H1 (cell line): Measurements from ENCODE around the gene SGSM1. TPM values are rescaled to one million over a fixed set of nuclear protein-coding genes. Genes with fewer than 3 reads are reported as not detected.
"Not testable (repeated sequence)": the region's sequence is repeated elsewhere in the genome, so short reads cannot be mapped to it uniquely, and the experiment has no call there.

ENCODE experiments used
- CTCF ChIA-PET: fragments of 300-600 bp; sonication (Branson Sonifier 250); formaldehyde crosslinking; loops from one replicate; lab custom pipeline; 2021; ENCODE audit not compliant: partially characterized antibody; lab: Charles Lee
- POLR2A ChIA-PET: fragments of 300-600 bp; sonication (Branson Sonifier 250); formaldehyde crosslinking; loops from one replicate; lab custom pipeline; 2021; ENCODE audit warnings: inconsistent platforms; ENCODE audit not compliant: partially characterized antibody; lab: Charles Lee
- DNase-seq, 2 experiments: peaks; one replicate each; pipeline versions ENCODE4 v3.0.0 to v3.0.0-alpha.2; 2010 to 2022; ENCODE audit warnings: low spot score in 2 of 2, low read depth in 1 of 2, mixed read lengths in 1 of 2
- FAIRE-seq: peaks from 2 replicates; lab custom pipeline; 2011; peaks lifted over from hg19 to GRCh38; lab: Jason Lieb, UNC
- H2AFZ ChIP-seq: 2 replicates; pipeline ENCODE4 v1.8.1; 2012; ENCODE audit warnings: low read length, inconsistent platforms
- H2AK5ac ChIP-seq: 2 replicates; pipeline ENCODE4 v1.6.1; 2013; ENCODE audit warnings: low read depth, low read length
- H2BK120ac ChIP-seq: replicated peaks from 2 replicates; pipeline ENCODE3; 2013; ENCODE audit warnings: low read depth, low read length, inconsistent platforms
- H2BK12ac ChIP-seq: 2 replicates; pipeline ENCODE4 v1.6.1; 2013; ENCODE audit warnings: low read depth, low read length
- H2BK15ac ChIP-seq: 2 replicates; pipeline ENCODE4 v1.6.1; 2013; ENCODE audit warnings: low read length
- H2BK20ac ChIP-seq: 2 replicates; pipeline ENCODE4 v1.6.1; 2013; ENCODE audit warnings: low read length
- H2BK5ac ChIP-seq: 2 replicates; pipeline ENCODE4 v1.6.1; 2013; ENCODE audit warnings: low read depth, low read length
- H3K14ac ChIP-seq: 2 replicates; pipeline ENCODE4 v1.6.1; 2013; ENCODE audit warnings: inconsistent platforms; ENCODE audit not compliant: insufficient read length
- H3K18ac ChIP-seq: 2 replicates; pipeline ENCODE4 v1.6.1; 2013; ENCODE audit warnings: low read length; ENCODE audit errors: extremely low read depth
- H3K23ac ChIP-seq: 2 replicates; pipeline ENCODE4 v1.6.1; 2013; ENCODE audit warnings: inconsistent platforms; ENCODE audit not compliant: insufficient read length
- H3K23me2 ChIP-seq: 2 replicates; pipeline ENCODE4 v1.6.1; 2013; ENCODE audit warnings: low read depth, low read length
- H3K27ac ChIP-seq: 2 replicates; pipeline ENCODE4 v1.6.1; 2011; ENCODE audit warnings: low read depth, low read length, inconsistent platforms
- H3K27me3 ChIP-seq, 4 experiments: replicated peaks in 1 of 4; 1 replicate in 1 of 4; 2 replicates in 3 of 4; pipeline versions ENCODE4 v1.6.1 to v1.8.1; 2011 to 2013; ENCODE audit warnings: low read length in 3 of 4, mild to moderate bottlenecking in 3 of 4, inconsistent platforms in 2 of 4, mixed read lengths in 2 of 4, moderate library complexity in 1 of 4; ENCODE audit not compliant: control insufficient read depth in 3 of 4, insufficient read depth in 3 of 4; ENCODE audit errors: extremely low read depth in 1 of 4
- H3K36me3 ChIP-seq, 4 experiments: 2 replicates each; pipeline versions ENCODE4 v1.6.1 to v1.8.1; 2011 to 2013; ENCODE audit warnings: mild to moderate bottlenecking in 4 of 4, low read length in 3 of 4, moderate library complexity in 2 of 4, control low read depth in 1 of 4, inconsistent platforms in 1 of 4; ENCODE audit not compliant: insufficient read depth in 4 of 4, control insufficient read depth in 2 of 4
- H3K4ac ChIP-seq: replicated peaks from 2 replicates; pipeline ENCODE3; 2013; ENCODE audit warnings: low read length, low read depth, mixed read lengths, inconsistent platforms; ENCODE audit not compliant: insufficient read length
- H3K4me1 ChIP-seq, 4 experiments: replicated peaks in 1 of 4; 1 replicate in 1 of 4; 2 replicates in 3 of 4; pipeline versions ENCODE4 v1.6.1 to v1.8.1; 2011 to 2013; ENCODE audit warnings: low read length in 3 of 4, inconsistent platforms in 2 of 4, mixed read lengths in 1 of 4; ENCODE audit not compliant: insufficient read depth in 4 of 4, control insufficient read depth in 3 of 4
- H3K4me2 ChIP-seq, 2 experiments: 2 replicates each; pipeline versions ENCODE4 v1.6.1 to v1.8.1; 2011 to 2013; ENCODE audit warnings: low read depth in 2 of 2, low read length in 2 of 2, control low read depth in 1 of 2, inconsistent platforms in 1 of 2, mild to moderate bottlenecking in 1 of 2; ENCODE audit not compliant: insufficient read depth in 1 of 2
- H3K4me3 ChIP-seq, 4 experiments: fragments of 200-600, 300-600 bp in 1 of 4; sonication (generic), shearing (Covaris generic), sonication (Bioruptor Twin) in 1 of 4; 2 replicates each; pipeline versions ENCODE4 v1.5.1 to v1.8.1; 2011 to 2016; ENCODE audit warnings: low read length in 4 of 4, low read depth in 3 of 4, control low read depth in 2 of 4, inconsistent platforms in 2 of 4, mild to moderate bottlenecking in 2 of 4, mixed read lengths in 1 of 4, moderate library complexity in 1 of 4; ENCODE audit not compliant: insufficient read depth in 2 of 4; ENCODE audit errors: extremely low read depth in 1 of 4
- H3K56ac ChIP-seq: replicated peaks from 2 replicates; pipeline ENCODE3; 2013; ENCODE audit warnings: low read depth, mild to moderate bottlenecking, mixed read lengths, low read length, inconsistent platforms; ENCODE audit not compliant: insufficient read length
- H3K79me1 ChIP-seq: 2 replicates; pipeline ENCODE4 v1.6.1; 2013; ENCODE audit warnings: low read depth, low read length, control low read depth
- H3K79me2 ChIP-seq, 2 experiments: 2 replicates each; pipeline versions ENCODE4 v1.6.1 to v1.8.1; 2012 to 2013; ENCODE audit warnings: low read length in 2 of 2, mild to moderate bottlenecking in 2 of 2, inconsistent platforms in 1 of 2; ENCODE audit not compliant: insufficient read depth in 2 of 2, control insufficient read depth in 1 of 2
- H3K9ac ChIP-seq, 4 experiments: replicated peaks in 1 of 4; 1 replicate in 1 of 4; 2 replicates in 3 of 4; pipeline versions ENCODE4 v1.6.1 to v1.8.1; 2011 to 2013; ENCODE audit warnings: low read depth in 3 of 4, low read length in 3 of 4, control low read depth in 2 of 4, mild to moderate bottlenecking in 2 of 4, moderate library complexity in 2 of 4, inconsistent platforms in 1 of 4; ENCODE audit errors: extremely low read depth in 1 of 4
- H3K9me3 ChIP-seq, 2 experiments: 2 replicates each; pipeline versions ENCODE4 v1.6.1 to v1.8.1; 2012 to 2013; ENCODE audit warnings: mild to moderate bottlenecking in 2 of 2, moderate library complexity in 2 of 2, control low read depth in 1 of 2, inconsistent platforms in 1 of 2, low read depth in 1 of 2, low read length in 1 of 2, mixed read lengths in 1 of 2; ENCODE audit not compliant: insufficient read depth in 2 of 2
- H4K20me1 ChIP-seq, 2 experiments: replicated peaks in 1 of 2; 2 replicates each; pipeline versions ENCODE3 to v1.8.1; 2011 to 2013; ENCODE audit warnings: inconsistent platforms in 2 of 2, low read length in 2 of 2, mild to moderate bottlenecking in 1 of 2; ENCODE audit not compliant: insufficient read depth in 2 of 2, control insufficient read depth in 1 of 2
- H4K5ac ChIP-seq: 2 replicates; pipeline ENCODE4 v1.6.1; 2013; ENCODE audit warnings: low read length, low read depth, mixed read lengths, inconsistent platforms; ENCODE audit not compliant: insufficient read length
- H4K8ac ChIP-seq: 2 replicates; pipeline ENCODE4 v1.8.0; 2013; ENCODE audit warnings: mild to moderate bottlenecking, moderate library complexity, low read length, inconsistent platforms; ENCODE audit not compliant: insufficient read depth; ENCODE audit errors: extremely low read depth
- H4K91ac ChIP-seq: replicated peaks from 2 replicates; pipeline ENCODE3; 2013; ENCODE audit warnings: low read length, mixed read lengths, inconsistent platforms; ENCODE audit not compliant: insufficient read length
- WGBS, 2 experiments: shearing (Covaris generic) in 1 of 2; methylation state at CpG; one replicate each; pipeline versions ENCODE4 v1.1.6 to v1.1.7; 2013 to 2015; ENCODE audit warnings: low lambda C conversion rate in 2 of 2, mixed read lengths in 2 of 2, inconsistent platforms in 1 of 2, low coverage in 1 of 2, missing lambda C conversion rate in 1 of 2; ENCODE audit not compliant: insufficient replicate concordance in 2 of 2, insufficient coverage in 1 of 2, insufficient read length in 1 of 2; ENCODE audit errors: extremely low coverage in 1 of 2, missing lambda C conversion rate in 1 of 2; 5-methylcytosine and 5-hydroxymethylcytosine counted together
- polyA plus RNA-seq, 7 experiments: library from polyadenylated mRNA; depleted of rRNA in 3 of 7; stranded (reverse) in 5 of 7; unstranded in 2 of 7; fragments of >200 nt in 5 of 7; fragments of 200-250 nt in 2 of 7; gene quantifications; 1 replicate in 5 of 7; 2 replicates in 1 of 7; 4 replicates in 1 of 7; pipeline versions ENCODE4 v1.2.1 to v1.2.3, GENCODE V29; 2011 to 2013; ENCODE audit warnings: missing spikeins in 2 of 7, mixed read lengths in 2 of 7
- total RNA-seq: library from RNA; stranded (reverse); fragmentation: NEBNext Ultra II Directional; extraction: Animal tissue kit (Norgen Biotek cat#: 25700); gene quantifications from 2 replicates; pipeline ENCODE4 v1.2.1, GENCODE V29; 2021

SGSM1 gene
- total and polyA plus RNA-seq, 2 of the 8 experiments (the other 6 are each of a cell fraction or from before 2014, with no cell fraction given), result 2.8 to 5.2 TPM

- H2BK120ac ChIP-seq, CTCF ChIA-PET, H4K8ac ChIP-seq, H3K23ac ChIP-seq, H3K79me1 ChIP-seq, DNase-seq, H4K91ac ChIP-seq, H2BK12ac ChIP-seq, H2BK5ac ChIP-seq, H3K27me3 ChIP-seq, H2BK15ac ChIP-seq, H3K79me2 ChIP-seq, H3K4ac ChIP-seq, H4K20me1 ChIP-seq, POLR2A ChIA-PET, H4K5ac ChIP-seq, H3K4me2 ChIP-seq, H3K9ac ChIP-seq, H3K4me3 ChIP-seq, H3K27ac ChIP-seq, H3K23me2 ChIP-seq, H2BK20ac ChIP-seq, H3K56ac ChIP-seq, FAIRE-seq, H3K18ac ChIP-seq, H3K4me1 ChIP-seq, H2AK5ac ChIP-seq, H2AFZ ChIP-seq, H3K9me3 ChIP-seq, H3K14ac ChIP-seq: not testable (repeated sequence)
- 89% methylated on average over 3 of the region's 3 CpGs; no CpG with 5 or more reads in 1 of the 2 experiments for whole genome bisulfite sequencing, 2 experiments
- peaks cover 0 to 13% (median 0%) of the 10 kb centered on the region in 4 experiments; a peak in 3 of 8 replicates for H3K36me3 ChIP-seq
Observed at GRCh38 chr22:24907101-24907500, 101.1 kb downstream of the SGSM1 start.
